Measurements from ENCODE around the gene DCAF12L2.
"Not testable (repeated sequence)": the region's sequence is repeated elsewhere in the genome, so short reads cannot be mapped to it uniquely, and the experiment has no call there.

DCAF12L2 gene

GRCh38 chrX:126165721-126166461, at the start of gene DCAF12L2:
TSS of gene DCAF12L2 (minus strand) at chrX:126166289. CDS start at chrX:126165924, 365 bp downstream.
- DNase-seq = no peak

GRCh38 chrX:126190888-126191287, 24.8 kb upstream of the DCAF12L2 start:
- DNase-seq = not testable (repeated sequence)

GRCh38 chrX:126177133-126177840, 11.2 kb upstream of the DCAF12L2 start:
- no peak for DNase-seq

- no peak for DNase-seq
Measured at GRCh38 chrX:126170720-126171119, 4.6 kb upstream of the DCAF12L2 start.

GRCh38 chrX:126167560-126167959, 1.5 kb upstream of the DCAF12L2 start:
- no peak for DNase-seq

- DNase-seq = no peak
Measured at GRCh38 chrX:126165401-126165720, 728 bp downstream of the DCAF12L2 start.

GRCh38 chrX:126164689-126165400, 1.2 kb downstream of the DCAF12L2 start:
- DNase-seq = no peak

- no peak for DNase-seq
Measured at GRCh38 chrX:126164226-126164625, 1.9 kb downstream of the DCAF12L2 start.

- DNase-seq = no peak
Measured at GRCh38 chrX:126141014-126141413, 25.1 kb downstream of the DCAF12L2 start.

GRCh38 chrX:126137899-126138298, 28.2 kb downstream of the DCAF12L2 start:
- DNase-seq = no peak

- DNase-seq = no peak
Measured at GRCh38 chrX:126124721-126125120, 41.4 kb downstream of the DCAF12L2 start.

Measured in NCI-H1930 (cell line).